HL-60 (cell line): ENCODE results near the gene NFIX.
"Not testable (repeated sequence)": the region's sequence is repeated elsewhere in the genome, so short reads cannot be mapped to it uniquely, and the experiment has no call there.

Experiments used
- CTCF ChIP-seq: IDR thresholded peaks from one replicate; pipeline ENCODE4 v1.5.1; 2011; ENCODE audit warnings: low read length, control low read depth, inconsistent platforms; ENCODE audit not compliant: insufficient read depth
- POLR2AphosphoS5 ChIP-seq: IDR thresholded peaks from 2 replicates; pipeline ENCODE4 v1.6.1; 2012; ENCODE audit warnings: low read depth
- REST ChIP-seq: IDR thresholded peaks from 2 replicates; pipeline ENCODE4 v1.6.1; 2012; ENCODE audit warnings: low read depth; ENCODE audit not compliant: insufficient replicate concordance
- SPI1 ChIP-seq: IDR thresholded peaks from 2 replicates; pipeline ENCODE4 v1.6.1; 2012; ENCODE audit warnings: low read depth, mild to moderate bottlenecking, borderline replicate concordance

GRCh38 chr19:12976109-12976508 is 19.2 kb upstream of the NFIX start:
- TF ChIP-seq CTCF, POLR2AphosphoS5, REST, SPI1: not testable (repeated sequence)
